HG02678 (cell line): ENCODE data around the gene CYB561.

ENCODE experiments used
- ATAC-seq: cut with Tn5 transposase; IDR thresholded peaks from one replicate; pipeline ENCODE4 v1.9.1; 2021; ENCODE audit warnings: mild to moderate bottlenecking, moderate library complexity; ENCODE audit not compliant: unreplicated experiment

The CYB561 gene

DNA sequence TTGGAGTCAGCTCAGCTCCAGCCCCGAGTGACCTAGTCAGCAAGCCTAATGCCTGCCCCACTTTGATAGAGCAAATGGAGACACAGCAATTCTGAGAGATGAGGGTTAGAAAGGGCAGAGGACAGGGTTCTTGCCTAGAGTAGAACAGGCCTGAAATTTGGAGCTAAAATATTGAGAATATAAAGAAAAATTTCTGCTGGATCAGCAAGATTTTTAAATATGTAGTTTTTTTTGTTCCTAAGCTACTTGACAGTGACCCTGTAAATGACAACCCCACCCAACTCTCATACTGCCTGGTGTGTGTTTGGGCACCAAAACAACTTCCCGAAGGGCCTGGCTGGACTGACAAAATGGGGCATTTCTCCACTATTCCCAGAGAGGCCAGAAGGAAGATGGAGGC, 26.7 kb downstream of the CYB561 start:
- ATAC-seq = no peak

DNA sequence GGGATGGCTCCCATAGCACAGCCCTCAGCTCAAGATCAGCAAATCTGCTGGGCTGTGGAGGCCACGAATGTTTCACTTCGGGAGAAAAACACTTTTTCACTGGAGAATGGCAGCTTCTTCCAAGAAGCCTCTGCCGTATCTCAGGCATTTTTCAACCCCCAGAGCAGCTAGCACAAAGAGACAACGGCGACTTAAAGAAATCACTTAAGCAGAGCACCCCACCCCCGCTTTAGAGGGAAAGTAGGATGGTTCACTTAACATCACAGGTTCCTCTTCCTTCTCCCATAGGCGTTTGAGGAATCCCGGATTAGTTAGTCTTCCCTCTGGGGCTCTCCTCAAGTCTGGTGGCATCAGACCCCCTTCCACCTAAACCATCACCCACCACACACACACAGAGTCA, 27.6 kb downstream of the CYB561 start:
- ATAC-seq = no peak

DNA sequence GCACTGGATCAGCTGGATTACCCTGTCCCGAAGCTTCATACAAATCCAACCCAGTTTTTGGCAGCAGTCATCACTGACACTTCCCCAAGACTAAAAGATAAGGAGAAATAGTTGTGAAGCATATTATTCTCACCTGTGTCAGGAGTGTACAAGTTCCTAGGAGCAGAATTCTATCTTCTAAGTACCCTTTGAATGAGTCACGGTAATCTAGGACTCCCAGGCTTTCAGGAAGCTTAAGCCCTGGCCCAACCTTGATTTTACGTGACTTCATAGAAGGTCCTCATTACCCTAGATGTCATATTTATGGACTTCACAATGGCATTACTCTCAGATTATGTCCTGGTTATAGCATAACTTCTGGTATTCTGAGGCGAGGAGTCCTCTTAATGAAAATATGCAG, 31.9 kb downstream of the CYB561 start:
- ATAC-seq = no peak

DNA sequence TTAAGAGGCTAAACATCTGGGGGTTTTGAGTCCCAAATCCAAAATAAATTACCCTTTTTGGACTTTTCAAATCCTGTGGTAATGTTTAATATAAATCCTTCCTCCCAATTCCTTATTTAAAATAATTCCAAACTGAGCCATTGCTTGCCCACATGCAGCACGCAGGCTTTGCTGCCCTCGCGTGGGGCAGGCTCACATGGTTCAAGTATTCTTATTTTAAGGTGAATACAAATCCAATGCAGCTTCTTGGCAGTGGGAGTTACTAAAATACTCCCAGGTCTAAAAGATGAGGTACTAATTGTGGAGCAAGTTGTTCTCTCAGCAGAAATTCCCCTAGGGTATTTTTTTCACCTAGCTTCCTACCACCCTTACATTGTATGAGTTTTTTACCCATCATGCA, 33.0 kb downstream of the CYB561 start:
- ATAC-seq = no peak

DNA sequence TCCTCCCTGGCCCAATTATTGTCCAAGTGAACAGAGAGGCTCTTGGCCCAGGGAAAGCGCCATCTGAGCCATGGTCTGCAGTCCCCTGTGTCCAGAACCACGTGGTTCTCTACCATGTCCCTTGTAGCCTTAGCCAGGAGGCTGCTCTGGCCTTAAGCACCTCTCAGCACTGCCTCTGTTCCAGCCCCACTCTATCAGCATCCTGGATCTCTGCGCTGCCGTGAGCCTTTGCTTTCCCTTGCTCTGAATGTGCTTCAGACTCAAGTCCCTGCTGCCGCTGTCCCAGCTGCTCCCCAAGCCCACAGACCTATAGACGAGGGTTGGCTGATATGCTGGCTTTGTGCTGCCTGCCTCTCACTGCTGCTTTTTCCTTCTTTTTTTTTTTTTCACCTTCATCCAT, 33.9 kb downstream of the CYB561 start:
- no peak for ATAC-seq

DNA sequence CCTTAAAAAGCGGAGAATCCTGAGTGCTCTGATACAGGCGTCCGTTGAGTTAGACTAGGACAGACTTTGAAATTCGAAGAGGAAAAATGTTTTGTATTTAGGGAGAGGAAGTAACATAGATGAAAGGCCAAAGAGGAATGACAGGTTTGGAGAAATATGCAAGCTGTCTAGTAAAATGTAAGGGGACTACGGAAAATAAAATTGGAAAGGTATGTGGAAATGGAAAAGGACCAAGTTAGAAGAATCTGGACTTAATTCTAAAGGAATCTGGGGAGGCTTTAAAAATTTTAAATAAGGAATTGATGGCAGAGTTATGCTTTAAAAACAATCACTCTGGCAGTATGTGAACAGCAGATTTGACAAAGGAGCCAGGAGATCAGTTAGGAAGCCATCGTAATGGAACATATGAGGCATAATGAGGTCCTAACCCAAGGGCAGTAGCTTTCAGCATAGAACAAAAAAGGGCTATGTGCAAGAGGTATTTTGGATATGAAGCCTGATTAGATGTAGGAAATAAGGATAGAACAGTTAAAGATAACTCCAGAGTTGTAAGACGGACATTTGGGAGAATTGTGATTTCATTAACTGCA, 38.3 kb downstream of the CYB561 start:
- ATAC-seq = no peak

DNA sequence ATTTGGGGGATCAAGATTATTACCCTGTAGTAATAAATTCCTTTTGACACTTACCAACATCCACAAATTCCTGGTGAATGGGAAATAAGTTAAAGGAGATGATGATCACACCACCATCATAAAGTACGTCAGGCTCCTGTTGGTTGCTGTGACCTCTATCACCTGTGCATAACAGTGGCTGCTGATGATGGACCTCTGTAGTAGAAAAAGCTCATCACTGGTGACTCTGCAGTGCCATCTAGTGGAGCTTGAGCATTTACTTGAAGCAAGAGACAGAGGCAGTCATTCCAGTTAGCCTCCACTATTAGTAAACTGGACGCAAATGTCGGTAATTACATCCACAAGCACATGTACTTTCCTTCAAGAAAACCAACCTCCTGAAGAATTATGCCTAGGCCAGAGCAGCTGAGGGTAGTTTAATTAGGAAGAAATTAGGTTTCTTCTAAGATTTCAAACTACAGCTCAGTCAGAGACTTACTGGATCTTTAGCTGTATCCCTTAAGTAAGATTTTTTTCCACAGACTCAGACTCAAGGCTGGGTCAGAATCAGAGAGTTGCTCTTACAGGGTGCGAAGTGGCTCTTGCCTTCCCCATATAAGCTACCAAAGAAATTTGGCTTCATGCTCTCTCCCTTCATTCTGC, 39.3 kb downstream of the CYB561 start:
- no peak for ATAC-seq

DNA sequence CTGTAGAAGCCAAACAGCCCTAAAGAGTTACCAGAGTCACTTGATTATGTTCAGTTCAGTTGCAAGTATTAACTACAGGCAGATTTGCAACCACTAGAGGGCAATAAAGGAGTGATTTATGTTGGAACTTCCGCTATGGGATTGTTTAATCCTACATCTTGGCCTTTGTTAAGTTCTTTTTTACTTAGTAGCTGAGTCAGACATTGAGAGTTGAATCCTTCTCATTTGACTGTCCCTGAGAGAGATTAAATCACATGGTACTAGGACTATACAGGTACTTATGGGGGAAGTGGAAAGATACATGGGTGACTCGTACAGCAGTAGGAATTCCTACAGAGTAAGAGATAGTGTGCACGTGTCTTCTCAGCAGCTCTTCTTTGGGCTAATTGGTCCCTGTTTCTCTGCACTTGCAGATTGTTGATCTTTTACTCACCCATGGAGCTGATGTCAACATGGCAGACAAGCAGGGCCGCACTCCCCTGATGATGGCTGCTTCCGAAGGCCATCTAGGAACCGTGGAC, 40.3 kb downstream of the CYB561 start:
- ATAC-seq = no peak

DNA sequence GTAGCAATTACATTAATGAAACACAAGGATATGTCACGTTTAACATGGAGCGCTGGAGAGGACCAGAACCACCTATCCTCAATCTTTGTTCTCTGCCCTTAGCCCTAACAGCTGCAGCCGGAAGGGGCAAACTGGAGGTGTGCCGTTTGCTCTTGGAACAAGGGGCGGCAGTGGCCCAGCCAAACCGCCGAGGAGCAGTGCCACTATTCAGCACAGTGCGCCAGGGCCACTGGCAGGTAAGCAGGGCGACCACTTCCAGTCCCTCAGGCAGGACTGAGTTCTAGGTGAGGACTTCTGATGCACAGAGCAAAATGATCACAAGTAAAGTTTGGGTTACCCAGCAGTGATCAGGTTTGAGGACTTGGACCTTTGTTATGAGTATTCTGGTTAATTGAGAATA, 41.1 kb downstream of the CYB561 start:
- no peak for ATAC-seq

DNA sequence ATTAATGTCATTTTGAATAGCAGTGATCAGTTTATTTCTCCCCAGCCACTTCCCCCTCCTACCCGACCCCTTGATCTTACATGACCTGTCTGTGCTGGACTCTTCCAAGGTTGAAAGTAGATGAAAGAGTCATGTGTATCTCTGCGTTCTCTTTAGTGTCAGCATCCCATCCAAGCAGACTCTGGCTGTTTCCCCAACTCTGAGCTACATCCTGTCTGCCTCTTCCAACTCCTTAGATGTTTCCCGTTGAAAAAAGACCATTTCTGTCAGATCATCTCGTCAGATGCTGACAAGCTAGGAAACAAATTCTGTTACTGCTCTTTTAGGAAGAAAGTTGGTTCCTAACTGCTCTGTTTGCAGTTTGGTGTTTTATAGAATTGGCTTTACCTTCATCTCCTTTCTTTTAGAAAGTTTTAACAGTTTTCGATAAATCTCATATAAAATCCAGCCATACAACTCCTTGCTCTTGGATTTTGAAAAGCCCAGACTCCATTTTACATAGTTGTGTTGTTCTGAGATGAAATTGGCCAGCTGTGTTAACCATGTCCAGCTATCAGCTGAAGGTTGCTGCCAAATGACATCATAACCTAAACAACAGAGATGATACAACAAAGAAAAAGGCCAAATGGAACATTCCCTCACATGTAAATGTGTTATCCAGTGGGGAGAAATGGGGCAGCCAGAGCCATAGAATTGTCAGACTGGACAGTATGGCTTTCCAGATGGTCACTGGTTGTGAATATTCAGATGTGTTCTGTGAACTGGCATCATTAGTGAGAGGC, 43.5 kb downstream of the CYB561 start:
- no peak for ATAC-seq

DNA sequence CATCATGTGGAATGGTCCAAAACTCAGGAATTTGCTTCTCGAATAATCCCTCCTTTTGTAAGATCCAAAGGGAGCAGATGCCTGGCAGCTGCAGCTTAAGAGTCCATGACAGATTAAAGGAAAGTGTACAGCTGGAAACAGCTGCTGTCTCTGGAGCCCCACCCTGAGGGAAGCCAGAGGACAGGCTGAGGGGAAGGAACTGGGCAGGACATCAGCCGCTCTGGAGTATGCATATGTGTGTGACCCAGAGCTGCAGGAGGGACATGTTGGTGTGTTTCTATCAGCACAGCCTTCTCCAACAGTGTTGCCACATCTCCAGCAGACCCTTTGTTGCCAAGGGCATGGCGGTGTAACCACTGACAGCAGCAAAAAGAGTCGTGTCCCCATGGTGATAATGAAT, 46.2 kb downstream of the CYB561 start:
- no peak for ATAC-seq

DNA sequence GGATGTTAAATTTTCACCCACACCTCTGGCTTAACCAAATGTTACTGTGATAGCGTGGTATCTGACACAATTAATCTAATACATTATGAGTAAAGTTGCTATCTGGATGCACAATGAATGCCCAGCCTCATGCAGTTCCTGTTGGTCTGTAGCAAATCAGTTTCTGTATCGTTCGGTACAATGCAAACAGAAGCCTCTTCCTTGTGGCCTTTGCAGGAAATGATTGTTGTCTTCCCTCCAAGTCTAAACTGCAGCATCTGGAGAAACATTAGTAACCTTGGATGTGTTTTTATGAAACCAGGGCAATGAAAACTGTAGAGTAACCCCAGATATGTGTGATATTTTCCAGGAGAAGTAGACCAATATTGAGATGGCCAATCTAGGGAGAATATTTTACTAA, 46.8 kb downstream of the CYB561 start:
- ATAC-seq = no peak

DNA sequence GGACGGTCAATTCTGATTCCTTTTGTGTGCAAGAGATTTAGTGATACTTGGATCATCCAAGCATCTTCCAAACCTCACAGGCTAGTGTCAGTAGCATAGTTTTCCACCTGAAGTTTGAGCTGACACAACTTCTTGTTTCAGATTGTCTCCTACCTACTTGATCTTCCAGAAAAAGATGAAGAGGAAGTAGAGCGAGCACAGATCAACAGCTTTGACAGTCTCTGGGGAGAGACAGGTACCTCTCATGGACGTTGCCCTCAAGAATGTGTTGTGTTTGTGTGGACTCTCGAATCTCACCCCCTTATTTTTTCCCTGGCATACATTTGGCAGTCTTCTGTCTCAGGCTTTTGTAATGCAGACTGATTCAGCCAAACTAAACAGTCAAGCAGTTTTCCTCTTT, 47.4 kb downstream of the CYB561 start:
- no peak for ATAC-seq

DNA sequence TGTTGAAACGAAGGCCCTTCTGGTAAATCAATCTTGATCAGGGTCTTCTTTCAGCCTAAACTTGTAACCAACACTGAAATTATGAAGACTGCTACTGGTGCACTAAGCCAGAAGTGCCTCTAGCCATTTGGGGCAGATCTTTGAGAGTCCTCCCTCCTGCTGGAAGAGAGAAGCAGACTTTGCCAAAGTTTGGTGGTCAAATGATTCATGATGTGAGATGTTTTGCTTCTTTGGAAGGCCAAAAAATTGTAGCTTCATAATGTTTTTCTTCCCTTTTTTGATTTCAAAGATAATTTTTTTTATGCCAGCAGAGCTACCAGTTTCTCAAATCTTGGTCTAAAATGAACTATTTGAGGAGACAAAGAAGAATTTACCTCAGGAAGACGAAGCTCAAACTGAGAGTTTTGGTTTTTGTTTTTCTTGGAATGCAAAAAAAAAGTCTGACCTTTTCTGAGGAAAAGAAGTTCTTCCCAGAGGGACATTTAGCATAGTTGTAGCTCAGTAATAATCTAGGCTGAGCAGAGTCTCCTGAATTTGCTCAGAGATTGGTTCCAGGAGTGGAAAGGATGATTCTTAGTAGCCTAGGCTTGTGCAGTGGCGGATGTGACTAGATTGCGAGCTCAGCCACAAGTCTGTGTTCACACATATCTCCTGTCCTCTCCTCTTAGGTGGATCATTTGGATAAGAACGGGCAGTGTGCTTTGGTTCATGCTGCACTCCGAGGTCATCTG, 50.9 kb downstream of the CYB561 start:
- no peak for ATAC-seq

DNA sequence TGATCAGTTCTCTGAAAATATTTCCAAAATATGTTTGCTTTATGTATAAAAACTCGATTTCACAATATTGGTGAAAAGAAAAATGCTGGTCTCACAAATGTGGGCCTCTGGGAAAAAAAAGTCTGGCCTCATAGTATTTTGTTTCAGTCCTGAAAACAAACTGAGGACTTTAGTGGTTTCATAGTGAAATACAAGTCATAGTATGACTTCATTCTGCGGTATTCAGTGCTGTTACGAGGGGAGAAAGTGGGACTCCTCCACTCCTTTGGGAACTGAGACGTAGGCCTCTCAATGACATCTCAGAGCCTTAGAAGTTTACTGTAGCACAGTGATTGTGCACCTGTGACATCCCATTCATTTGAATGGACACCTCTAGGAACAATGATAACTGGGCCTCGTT, 56.0 kb downstream of the CYB561 start:
- no peak for ATAC-seq

DNA sequence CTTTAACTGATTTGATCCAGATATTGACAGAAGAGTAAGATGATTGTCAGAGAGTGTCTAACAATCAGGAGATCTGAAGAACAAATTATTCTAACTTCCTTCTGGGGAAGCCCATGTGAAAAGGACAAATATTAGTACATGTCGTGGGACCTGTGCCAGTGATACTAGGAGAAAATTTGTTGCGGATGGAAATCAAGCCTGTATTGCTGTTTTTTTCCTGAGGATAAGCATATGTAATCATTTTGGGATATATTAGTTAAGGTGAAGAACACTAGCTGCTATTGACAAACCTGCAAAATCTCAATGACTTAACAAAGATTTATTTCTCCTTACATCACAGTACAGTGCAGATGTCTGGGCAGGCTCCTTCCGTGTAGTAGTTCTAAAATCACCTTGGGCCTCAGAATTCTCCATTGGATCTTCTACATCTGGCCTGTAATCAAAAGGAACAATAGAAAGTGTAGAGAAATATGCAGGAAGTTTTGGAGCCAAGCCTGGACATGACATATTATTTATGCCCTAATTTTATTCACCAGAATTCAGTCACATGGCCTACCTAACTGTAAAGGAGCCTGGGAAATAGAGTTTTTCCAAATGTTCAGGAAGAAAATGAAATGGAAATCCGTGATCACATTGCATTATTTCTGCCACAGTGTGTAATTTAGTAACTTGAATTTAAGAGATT, 58.3 kb downstream of the CYB561 start:
- no peak for ATAC-seq

DNA sequence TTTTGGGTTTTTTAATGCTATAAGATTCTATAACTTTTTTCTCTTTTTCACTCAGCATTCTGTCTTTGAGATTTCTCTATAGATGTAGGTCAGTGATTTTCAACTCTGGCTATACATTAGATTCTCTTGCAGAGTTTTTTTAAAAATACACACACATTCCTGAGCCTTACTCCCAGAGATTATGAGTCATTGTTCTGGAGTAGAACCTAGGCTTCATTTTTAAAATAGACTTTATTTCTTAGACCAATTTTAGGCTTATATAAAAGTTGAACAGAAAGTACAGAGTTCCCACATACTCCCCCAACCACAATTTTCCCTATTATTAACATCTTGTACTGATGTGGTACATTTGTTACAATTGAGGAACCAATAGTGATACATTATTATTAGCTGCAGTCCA, 63.3 kb downstream of the CYB561 start:
- no peak for ATAC-seq
